Mesendoderm (in vitro differentiated cells): Measurements from ENCODE around the gene MVB12B.

Experiments
- DNase-seq: peaks from one replicate; pipeline ENCODE4 v3.0.0; 2013
- H2AK5ac ChIP-seq: 2 replicates; pipeline ENCODE4 v1.6.1; 2013; ENCODE audit warnings: low read length, inconsistent platforms
- H2BK120ac ChIP-seq: 2 replicates; pipeline ENCODE4 v1.6.1; 2013; ENCODE audit warnings: low read depth, mild to moderate bottlenecking, low read length, moderate library complexity, mixed read lengths
- H2BK15ac ChIP-seq: replicated peaks from 2 replicates; pipeline ENCODE4 v1.6.1; 2013; ENCODE audit warnings: low read depth, mild to moderate bottlenecking, moderate library complexity
- H2BK5ac ChIP-seq: 2 replicates; pipeline ENCODE4 v1.6.1; 2013; ENCODE audit warnings: low read length, inconsistent platforms
- H3K18ac ChIP-seq: 2 replicates; pipeline ENCODE4 v1.6.1; 2013; ENCODE audit warnings: mild to moderate bottlenecking, low read length, mixed read lengths
- H3K23ac ChIP-seq: one replicate; pipeline ENCODE4 v1.6.1; 2013; ENCODE audit warnings: low read length
- H3K27ac ChIP-seq: 2 replicates; pipeline ENCODE4 v1.5.1; 2013; ENCODE audit warnings: low read depth, mild to moderate bottlenecking, inconsistent platforms, low read length, moderate library complexity
- H3K27me3 ChIP-seq: 2 replicates; pipeline ENCODE4 v1.6.1; 2013; ENCODE audit warnings: low read length, control low read depth, mild to moderate bottlenecking, inconsistent platforms; ENCODE audit not compliant: insufficient read depth, poor library complexity
- H3K36me3 ChIP-seq: 2 replicates; pipeline ENCODE4 v1.6.1; 2013; ENCODE audit warnings: low read length, inconsistent platforms; ENCODE audit not compliant: control insufficient read depth, insufficient read depth
- H3K4ac ChIP-seq: one replicate; pipeline ENCODE4 v1.6.1; 2013; ENCODE audit warnings: low read depth, mild to moderate bottlenecking, low read length, moderate library complexity
- H3K4me1 ChIP-seq: 2 replicates; pipeline ENCODE4 v1.6.1; 2013; ENCODE audit warnings: low read depth, low read length, inconsistent platforms; ENCODE audit not compliant: control insufficient read depth
- H3K4me2 ChIP-seq: 2 replicates; pipeline ENCODE4 v1.6.1; 2013; ENCODE audit warnings: low read length
- H3K4me3 ChIP-seq: 2 replicates; pipeline ENCODE4 v1.5.1; 2013; ENCODE audit warnings: mild to moderate bottlenecking, low read length
- H3K56ac ChIP-seq: one replicate; pipeline ENCODE4 v1.6.1; 2013; ENCODE audit warnings: low read length
- H3K79me1 ChIP-seq: 2 replicates; pipeline ENCODE4 v1.6.1; 2013; ENCODE audit warnings: low read length, inconsistent platforms
- H3K79me2 ChIP-seq: 2 replicates; pipeline ENCODE4 v1.6.1; 2013; ENCODE audit warnings: mild to moderate bottlenecking, low read length; ENCODE audit not compliant: control insufficient read depth, insufficient read depth
- H3K9ac ChIP-seq: 2 replicates; pipeline ENCODE4 v1.6.1; 2013; ENCODE audit warnings: low read length, inconsistent platforms
- H4K5ac ChIP-seq: one replicate; pipeline ENCODE4 v1.6.1; 2013; ENCODE audit warnings: low read length
- H4K8ac ChIP-seq: one replicate; pipeline ENCODE4 v1.6.1; 2013; ENCODE audit warnings: low read depth, mild to moderate bottlenecking, control low read depth, low read length, moderate library complexity
- WGBS: extraction: QIAGEN DNeasy Blood & Tissue Kit; methylation state at CpG from one replicate; pipeline ENCODE4 v1.1.7; 2013; ENCODE audit warnings: low lambda C conversion rate, missing lambda C conversion rate; ENCODE audit not compliant: insufficient coverage; ENCODE audit errors: extremely low coverage; 5-methylcytosine and 5-hydroxymethylcytosine counted together

Gene MVB12B

GRCh38 chr9:126496781-126497659, 170.4 kb downstream of the MVB12B start:
- Histone ChIP-seq H3K9ac (no peak overlapping the region), H3K4ac (no peak overlapping the region), H3K18ac (no peak overlapping the region), H3K27ac (no peak overlapping the region), H3K79me1 (no peaks in the 10 kb centered on the region), H4K8ac (no peak overlapping the region), H3K27me3 (no peaks in the 10 kb centered on the region), H2BK5ac (no peak overlapping the region), H3K56ac (no peak overlapping the region), H3K23ac (no peak overlapping the region), H2BK15ac (no peak overlapping the region), H3K79me2 (no peaks in the 10 kb centered on the region), H2AK5ac (no peak overlapping the region), H3K4me1 (no peaks in the 10 kb centered on the region), H2BK120ac (no peak overlapping the region), H3K4me2 (no peak overlapping the region), H4K5ac (no peak overlapping the region), H3K4me3 (no peak overlapping the region), H3K36me3 (no peaks in the 10 kb centered on the region)
- no peak for DNase-seq
- WGBS: no CpG with 5 or more reads among the region's 15 CpGs

- Histone ChIP-seq H3K36me3 (no peaks in the 10 kb centered on the region), H2BK120ac (no peak overlapping the region), H3K56ac (no peak overlapping the region), H3K79me2 (no peaks in the 10 kb centered on the region), H3K27me3 (no peaks in the 10 kb centered on the region), H3K27ac (no peak overlapping the region), H3K4me2 (no peak overlapping the region), H3K4me1 (no peaks in the 10 kb centered on the region), H3K18ac (no peak overlapping the region), H3K79me1 (no peaks in the 10 kb centered on the region), H4K5ac (no peak overlapping the region), H2BK5ac (no peak overlapping the region), H2BK15ac (no peak overlapping the region), H3K4ac (no peak overlapping the region), H4K8ac (no peak overlapping the region), H2AK5ac (no peak overlapping the region), H3K4me3 (no peak overlapping the region), H3K23ac (no peak overlapping the region), H3K9ac (no peak overlapping the region)
- DNase-seq: no peak
- WGBS: no CpG with 5 or more reads among the region's 21 CpGs
These were observed 171.1 kb downstream of the MVB12B start for GRCh38 chr9:126497660-126498275.

GRCh38 chr9:126498331-126498730, 171.7 kb downstream of the MVB12B start:
- no peak overlapping the region for H4K5ac ChIP-seq
- no peak overlapping the region for H2BK120ac ChIP-seq
- H3K27ac ChIP-seq: no peak overlapping the region
- no peak overlapping the region for H3K4ac ChIP-seq
- no peak overlapping the region for H3K23ac ChIP-seq
- H3K18ac ChIP-seq: no peak overlapping the region
- no peak overlapping the region for H2AK5ac ChIP-seq
- H3K4me2 ChIP-seq: no peak overlapping the region
- H2BK15ac ChIP-seq: no peak overlapping the region
- no peak overlapping the region for H2BK5ac ChIP-seq
- WGBS: no CpG with 5 or more reads among the region's 8 CpGs
- no peak overlapping the region for H3K9ac ChIP-seq
- H3K36me3 ChIP-seq: no peaks in the 10 kb centered on the region
- no peaks in the 10 kb centered on the region for H3K79me1 ChIP-seq
- no peak for DNase-seq
- H4K8ac ChIP-seq: no peak overlapping the region
- no peaks in the 10 kb centered on the region for H3K79me2 ChIP-seq
- H3K4me1 ChIP-seq: no peaks in the 10 kb centered on the region
- H3K56ac ChIP-seq: no peak overlapping the region
- H3K4me3 ChIP-seq: no peak overlapping the region
- no peaks in the 10 kb centered on the region for H3K27me3 ChIP-seq

- Histone ChIP-seq H3K4me1 (no peaks in the 10 kb centered on the region), H2BK15ac (no peak overlapping the region), H3K79me1 (no peaks in the 10 kb centered on the region), H2BK5ac (no peak overlapping the region), H3K79me2 (no peaks in the 10 kb centered on the region), H3K9ac (peak overlapping the region; percentile 61), H3K23ac (no peak overlapping the region), H3K27me3 (no peaks in the 10 kb centered on the region), H4K5ac (no peak overlapping the region), H2AK5ac (no peak overlapping the region), H2BK120ac (no peak overlapping the region), H3K36me3 (no peaks in the 10 kb centered on the region), H3K4me2 (peak overlapping the region; percentile 93), H3K4me3 (peak overlapping the region; percentile 42), H3K27ac (no peak overlapping the region), H3K56ac (peak overlapping the region; percentile 73), H3K18ac (no peak overlapping the region), H3K4ac (no peak overlapping the region), H4K8ac (no peak overlapping the region)
- peak; percentile 64 for DNase-seq
- WGBS: no CpG with 5 or more reads among the region's 46 CpGs
These were observed 172.6 kb downstream of the MVB12B start for GRCh38 chr9:126499005-126499910.

GRCh38 chr9:126499911-126500599, 173.4 kb downstream of the MVB12B start:
- no CpG with 5 or more reads among the region's 20 CpGs for WGBS
- H3K4me1 ChIP-seq: no peaks in the 10 kb centered on the region

More at GRCh38 chr9:126499911-126500599, 173.4 kb downstream of the MVB12B start:
- H3K56ac ChIP-seq: peak overlapping the region; percentile 73
- H2BK120ac ChIP-seq: no peak overlapping the region
- no peak overlapping the region for H3K18ac ChIP-seq
- H2BK5ac ChIP-seq: no peak overlapping the region
- H3K36me3 ChIP-seq: no peaks in the 10 kb centered on the region
- H3K4me3 ChIP-seq: peak overlapping the region; percentile 29
- H3K79me1 ChIP-seq: no peaks in the 10 kb centered on the region
- peak overlapping the region; percentile 93 for H3K4me2 ChIP-seq
- no peak overlapping the region for H4K5ac ChIP-seq
- no peak overlapping the region for H3K4ac ChIP-seq
- DNase-seq: peak; percentile 48
- no peak overlapping the region for H4K8ac ChIP-seq
- peak overlapping the region; percentile 61 for H3K9ac ChIP-seq
- H3K23ac ChIP-seq: no peak overlapping the region
- H2BK15ac ChIP-seq: no peak overlapping the region
- H3K79me2 ChIP-seq: no peaks in the 10 kb centered on the region
- H3K27me3 ChIP-seq: no peaks in the 10 kb centered on the region
- no peak overlapping the region for H3K27ac ChIP-seq
- no peak overlapping the region for H2AK5ac ChIP-seq
